ENCODE data around the gene TMEM135.

The TMEM135 gene

DNA sequence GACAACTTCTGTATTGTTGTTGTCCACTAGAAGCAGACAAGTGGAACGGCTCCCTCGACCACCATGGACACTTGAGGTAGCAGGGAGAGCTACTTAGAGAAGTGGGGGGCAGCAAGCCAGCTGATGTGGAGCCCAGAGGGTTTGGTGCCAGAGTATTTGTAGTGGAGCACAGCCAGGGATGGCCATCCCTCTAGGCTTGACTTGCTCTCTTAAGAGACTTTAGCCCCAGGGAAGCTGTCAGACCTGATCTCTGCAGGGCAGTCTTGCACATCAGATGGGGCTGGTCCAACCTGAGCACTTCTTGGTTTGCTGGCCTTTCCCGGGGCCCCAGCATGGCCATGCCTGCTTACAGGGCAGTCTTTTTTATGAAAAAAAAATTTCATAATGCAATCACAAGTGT is 15.0 kb upstream of the TMEM135 start:
- TF ChIP-seq FOXP2 (optimal IDR thresholded peaks at IDR 0.05; ENCODE audit: borderline replicate concordance, extremely low read depth, extremely low read length, insufficient read depth) (no peak), SIN3A (IDR thresholded peaks at IDR 0.05; ENCODE audit: borderline replicate concordance, insufficient read depth, low read length) (no peak), TAF1 (IDR thresholded peaks at IDR 0.05; ENCODE audit: borderline replicate concordance, insufficient read depth, low read length) (no peak), POLR2AphosphoS5 (IDR thresholded peaks at IDR 0.05; ENCODE audit: low read depth, low read length) (no peak)
- TF ChIP-seq, protein P1, sequence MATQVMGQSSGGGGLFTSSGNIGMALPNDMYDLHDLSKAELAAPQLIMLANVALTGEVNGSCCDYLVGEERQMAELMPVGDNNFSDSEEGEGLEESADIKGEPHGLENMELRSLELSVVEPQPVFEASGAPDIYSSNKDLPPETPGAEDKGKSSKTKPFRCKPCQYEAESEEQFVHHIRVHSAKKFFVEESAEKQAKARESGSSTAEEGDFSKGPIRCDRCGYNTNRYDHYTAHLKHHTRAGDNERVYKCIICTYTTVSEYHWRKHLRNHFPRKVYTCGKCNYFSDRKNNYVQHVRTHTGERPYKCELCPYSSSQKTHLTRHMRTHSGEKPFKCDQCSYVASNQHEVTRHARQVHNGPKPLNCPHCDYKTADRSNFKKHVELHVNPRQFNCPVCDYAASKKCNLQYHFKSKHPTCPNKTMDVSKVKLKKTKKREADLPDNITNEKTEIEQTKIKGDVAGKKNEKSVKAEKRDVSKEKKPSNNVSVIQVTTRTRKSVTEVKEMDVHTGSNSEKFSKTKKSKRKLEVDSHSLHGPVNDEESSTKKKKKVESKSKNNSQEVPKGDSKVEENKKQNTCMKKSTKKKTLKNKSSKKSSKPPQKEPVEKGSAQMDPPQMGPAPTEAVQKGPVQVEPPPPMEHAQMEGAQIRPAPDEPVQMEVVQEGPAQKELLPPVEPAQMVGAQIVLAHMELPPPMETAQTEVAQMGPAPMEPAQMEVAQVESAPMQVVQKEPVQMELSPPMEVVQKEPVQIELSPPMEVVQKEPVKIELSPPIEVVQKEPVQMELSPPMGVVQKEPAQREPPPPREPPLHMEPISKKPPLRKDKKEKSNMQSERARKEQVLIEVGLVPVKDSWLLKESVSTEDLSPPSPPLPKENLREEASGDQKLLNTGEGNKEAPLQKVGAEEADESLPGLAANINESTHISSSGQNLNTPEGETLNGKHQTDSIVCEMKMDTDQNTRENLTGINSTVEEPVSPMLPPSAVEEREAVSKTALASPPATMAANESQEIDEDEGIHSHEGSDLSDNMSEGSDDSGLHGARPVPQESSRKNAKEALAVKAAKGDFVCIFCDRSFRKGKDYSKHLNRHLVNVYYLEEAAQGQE (IDR thresholded peaks at IDR 0.05; ENCODE audit: insufficient read depth in 1 of 2, low read depth in 2 of 2, low read length in 2 of 2): no peak

DNA sequence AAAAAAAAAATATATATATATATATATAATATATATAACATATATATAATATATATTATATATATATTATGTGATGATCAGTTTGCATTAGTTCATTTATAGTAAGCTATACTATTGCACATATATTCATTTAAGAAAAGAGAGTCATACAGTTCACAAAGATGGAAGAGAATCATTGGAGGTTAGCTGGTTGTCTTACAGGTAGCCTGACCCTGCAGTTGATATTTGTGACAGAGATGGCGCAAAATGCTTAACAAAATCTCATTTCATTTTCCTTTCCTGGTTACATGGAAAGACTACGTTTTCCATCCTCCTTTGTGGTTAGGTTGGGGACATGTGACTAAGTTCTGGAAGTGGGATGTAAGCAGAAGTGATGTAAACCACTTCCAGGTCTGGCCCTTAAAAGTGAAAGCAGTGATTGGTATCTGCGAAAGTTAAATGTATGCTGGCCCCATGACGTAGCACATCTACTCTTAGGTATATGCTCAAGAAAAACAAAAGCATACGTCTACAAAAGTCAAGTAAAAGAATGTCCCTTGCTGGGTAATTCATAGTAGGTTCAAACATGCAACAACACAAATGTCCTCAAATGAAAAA is 7.2 kb upstream of the TMEM135 start:
- TF ChIP-seq POLR2AphosphoS5 (IDR thresholded peaks at IDR 0.05; ENCODE audit: low read depth, low read length) (no peak), TAF1 (IDR thresholded peaks at IDR 0.05; ENCODE audit: borderline replicate concordance, insufficient read depth, low read length) (no peak), FOXP2 (optimal IDR thresholded peaks at IDR 0.05; ENCODE audit: borderline replicate concordance, extremely low read depth, extremely low read length, insufficient read depth) (no peak), SIN3A (IDR thresholded peaks at IDR 0.05; ENCODE audit: borderline replicate concordance, insufficient read depth, low read length) (no peak)
- TF ChIP-seq, protein P1 (IDR thresholded peaks at IDR 0.05; ENCODE audit: insufficient read depth in 1 of 2, low read depth in 2 of 2, low read length in 2 of 2): no peak

DNA sequence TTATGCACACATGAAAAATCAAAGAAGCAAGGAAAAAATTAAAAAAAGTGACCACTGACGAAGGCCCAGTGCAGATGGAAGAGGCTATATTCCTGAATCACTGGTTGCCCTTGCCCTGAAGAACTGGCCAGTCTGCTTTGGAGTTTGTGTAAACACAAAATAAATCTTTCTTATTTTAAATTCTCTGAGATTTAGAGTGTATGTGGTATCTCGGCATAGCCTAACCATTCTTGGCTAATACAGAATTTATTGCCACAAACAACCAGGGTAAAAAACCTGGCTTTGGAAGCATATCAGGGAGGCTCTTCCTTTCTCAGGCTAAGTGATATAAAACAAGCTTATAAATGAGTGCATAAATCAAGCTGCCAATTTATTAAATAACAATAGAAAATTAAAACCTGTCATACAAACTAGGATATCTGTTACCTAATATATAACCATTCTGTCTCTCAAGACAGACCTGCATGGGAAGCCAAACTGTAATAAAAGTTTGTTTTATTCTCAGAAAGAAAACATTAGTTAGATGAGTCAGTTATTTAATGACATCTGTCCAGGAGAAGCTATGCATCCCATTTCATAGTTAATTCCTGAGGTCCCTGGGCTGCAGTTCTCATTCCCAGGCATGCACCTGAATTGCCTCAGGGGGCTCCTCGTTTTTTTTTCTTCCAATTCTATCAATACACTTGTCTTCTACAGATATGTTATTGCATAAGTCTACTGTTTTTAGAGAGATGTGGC is 6.1 kb upstream of the TMEM135 start:
- TF ChIP-seq POLR2AphosphoS5 (IDR thresholded peaks at IDR 0.05; ENCODE audit: low read depth, low read length) (no peak), FOXP2 (optimal IDR thresholded peaks at IDR 0.05; ENCODE audit: borderline replicate concordance, extremely low read depth, extremely low read length, insufficient read depth) (no peak), SIN3A (IDR thresholded peaks at IDR 0.05; ENCODE audit: borderline replicate concordance, insufficient read depth, low read length) (no peak), TAF1 (IDR thresholded peaks at IDR 0.05; ENCODE audit: borderline replicate concordance, insufficient read depth, low read length) (no peak)
- TF ChIP-seq, protein P1 (IDR thresholded peaks at IDR 0.05; ENCODE audit: insufficient read depth in 1 of 2, low read depth in 2 of 2, low read length in 2 of 2): no peak

DNA sequence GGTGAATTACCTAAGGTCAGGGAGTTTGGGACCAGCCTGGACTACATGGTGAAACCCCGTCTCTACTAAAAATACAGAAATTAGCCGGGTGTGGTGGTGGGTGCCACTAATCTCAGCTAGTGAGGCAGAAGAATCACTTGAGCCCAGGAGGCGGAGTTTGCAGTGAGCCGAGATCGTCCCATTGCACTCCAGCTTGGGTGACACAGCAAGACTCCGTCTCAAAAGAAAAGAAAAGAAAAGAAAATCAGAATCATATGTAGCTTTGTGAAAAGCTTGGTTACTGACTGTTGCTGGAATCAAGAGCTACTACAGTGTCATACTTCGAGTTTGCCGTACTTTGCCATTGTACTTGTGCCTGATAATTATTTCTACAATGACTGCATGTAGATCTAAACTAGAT is 4.2 kb upstream of the TMEM135 start:
- TF ChIP-seq POLR2AphosphoS5 (IDR thresholded peaks at IDR 0.05; ENCODE audit: low read depth, low read length) (no peak), TAF1 (IDR thresholded peaks at IDR 0.05; ENCODE audit: borderline replicate concordance, insufficient read depth, low read length) (no peak), FOXP2 (optimal IDR thresholded peaks at IDR 0.05; ENCODE audit: borderline replicate concordance, extremely low read depth, extremely low read length, insufficient read depth) (no peak), SIN3A (IDR thresholded peaks at IDR 0.05; ENCODE audit: borderline replicate concordance, insufficient read depth, low read length) (no peak)
- TF ChIP-seq, protein P1 (IDR thresholded peaks at IDR 0.05; ENCODE audit: insufficient read depth in 1 of 2, low read depth in 2 of 2, low read length in 2 of 2): no peak

All from PFSK-1 (cell line).